SK-N-MC (cell line): Measurements from ENCODE around the gene NEK1.

Experiments used
- DNase-seq: peaks from one replicate; pipeline ENCODE4 v3.0.0-alpha.2; 2011; ENCODE audit warnings: low read depth, low spot score
- H3K27ac ChIP-seq: fragments of 200-600 bp; sonication (generic); 2 replicates; pipeline ENCODE4 v1.5.1; 2016; ENCODE audit warnings: mixed run types
- H3K36me3 ChIP-seq: fragments of 200-600 bp; sonication (generic); 2 replicates; pipeline ENCODE4 v1.6.1; 2017; ENCODE audit warnings: antibody characterized with exemption, low read length, mixed read lengths; ENCODE audit not compliant: insufficient read depth
- H3K4me3 ChIP-seq: fragments of 200-600 bp; sonication (generic); 2 replicates; pipeline ENCODE4 v1.5.1; 2016
- H3K9ac ChIP-seq: fragments of 200-600 bp; sonication (generic); 2 replicates; pipeline ENCODE4 v1.8.0; 2017; ENCODE audit warnings: mixed run types, mixed read lengths; ENCODE audit not compliant: insufficient read length
- H3K9me3 ChIP-seq: fragments of 200-600 bp; sonication (generic); 2 replicates; pipeline ENCODE4 v1.6.1; 2017; ENCODE audit warnings: low read depth, mild to moderate bottlenecking, antibody characterized with exemption, low read length, moderate library complexity, mixed read lengths
- EZH2 ChIP-seq: fragments of 200-600 bp; sonication (generic); IDR thresholded peaks from one replicate; pipeline ENCODE4 v1.6.1; 2017; ENCODE audit warnings: antibody characterized with exemption
- FOXP2 ChIP-seq: optimal IDR thresholded peaks from 2 replicates; pipeline ENCODE3; 2011; ENCODE audit warnings: mild to moderate bottlenecking, moderate library complexity; ENCODE audit not compliant: insufficient read depth; ENCODE audit errors: extremely low read length, control extremely low read depth
- POLR2AphosphoS5 ChIP-seq: IDR thresholded peaks from 2 replicates; pipeline ENCODE4 v1.6.1; 2012; ENCODE audit warnings: mild to moderate bottlenecking, low read depth, low read length, borderline replicate concordance

Gene NEK1

DNA sequence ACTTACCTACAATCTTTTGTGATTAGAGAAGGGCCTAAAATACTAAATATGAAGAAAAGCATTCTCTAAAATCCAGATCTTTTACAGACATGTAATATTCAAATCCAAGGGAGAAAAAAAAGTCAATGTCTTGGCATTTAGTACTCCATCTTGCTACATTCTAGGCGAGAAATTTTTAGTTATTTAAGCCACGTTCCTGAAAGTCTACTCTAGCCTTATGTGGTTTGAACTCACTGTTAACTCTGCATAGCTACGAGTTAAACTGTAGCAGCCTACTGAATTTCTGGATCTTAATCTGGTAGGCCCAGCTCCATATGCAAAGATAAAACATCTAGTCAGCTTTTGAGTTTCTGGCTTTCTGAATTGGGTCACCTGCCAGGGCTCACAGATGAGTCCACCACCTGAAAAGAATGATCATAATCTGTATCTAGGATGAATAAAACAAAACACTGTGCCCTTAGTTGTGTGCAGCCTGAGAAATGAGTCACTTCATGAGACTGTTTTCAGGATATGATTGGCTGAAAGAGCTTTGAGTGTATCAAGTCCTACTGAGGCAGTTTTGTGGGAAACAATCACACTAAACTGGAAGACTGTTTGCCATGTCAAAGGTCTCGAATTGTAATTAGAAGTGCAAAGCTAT is 3.2 kb upstream of the NEK1 start:
- no peak overlapping the region for H3K27ac ChIP-seq
- no peaks in the 10 kb centered on the region for H3K9me3 ChIP-seq
- no peaks in the 10 kb centered on the region for H3K36me3 ChIP-seq
- no peak overlapping the region for H3K9ac ChIP-seq
- H3K4me3 ChIP-seq = no peak overlapping the region
- TF ChIP-seq FOXP2 = no peak
- DNase-seq = no peak

- TF ChIP-seq FOXP2 (no peak), EZH2 (no peak), POLR2AphosphoS5 (no peak)
- peak overlapping the region; percentile 72 for H3K27ac ChIP-seq
- DNase-seq = no peak
- H3K36me3 ChIP-seq = peaks cover 6% of the 10 kb centered on the region
- peak overlapping the region; percentile 63 for H3K9ac ChIP-seq
- peak overlapping the region; percentile 99 for H3K4me3 ChIP-seq
- H3K9me3 ChIP-seq = no peaks in the 10 kb centered on the region
These were observed 782 bp upstream of the NEK1 start for GRCh38 chr4:169612871-169613859.

DNA sequence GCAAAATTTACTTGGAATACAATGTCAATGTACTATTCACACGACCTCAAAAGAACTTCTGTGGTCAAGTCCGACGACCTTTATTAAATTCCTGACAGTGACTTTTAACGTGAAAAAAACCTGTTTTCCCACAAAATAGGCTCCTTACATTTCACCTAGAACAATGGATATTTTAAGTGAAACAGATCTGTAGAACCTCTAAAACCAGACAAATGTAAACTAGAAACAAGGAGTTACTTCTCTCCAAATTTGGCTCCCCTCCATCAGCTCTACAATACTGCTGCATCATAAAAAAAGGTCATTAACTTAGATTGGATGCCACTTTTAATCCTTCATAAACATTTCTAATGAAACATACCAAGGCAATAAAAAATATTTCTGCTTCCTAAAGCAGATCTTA is 1.2 kb downstream of the NEK1 start:
- Histone ChIP-seq H3K9ac (peak overlapping the region; percentile 90), H3K4me3 (peak overlapping the region; percentile 99), H3K9me3 (no peaks in the 10 kb centered on the region), H3K27ac (no peak overlapping the region), H3K36me3 (peaks cover 12% of the 10 kb centered on the region)
- TF ChIP-seq POLR2AphosphoS5 = no peak
- no peak for TF ChIP-seq EZH2
- TF ChIP-seq FOXP2 = no peak
- no peak for DNase-seq

DNA sequence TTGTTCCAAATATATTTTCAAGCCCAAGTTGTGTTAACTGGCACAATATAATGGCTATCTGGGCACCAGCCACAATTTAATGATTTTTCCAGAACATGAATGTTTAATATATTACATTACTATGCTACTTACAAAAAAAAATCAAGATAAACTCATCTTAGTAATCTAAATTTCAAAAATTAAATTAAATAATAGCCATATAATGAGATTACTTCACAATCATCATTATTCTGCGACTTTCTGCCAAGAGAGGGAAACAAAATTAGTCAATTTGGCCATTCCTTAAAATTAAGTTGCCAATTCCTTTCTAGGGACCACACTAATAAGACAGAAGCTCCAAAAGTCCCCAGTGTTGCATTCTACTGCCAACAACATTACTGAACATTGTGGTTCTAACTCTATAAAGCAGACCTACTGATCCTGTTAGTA is 7.5 kb downstream of the NEK1 start:
- H3K27ac ChIP-seq = no peak overlapping the region
- H3K9ac ChIP-seq = no peak overlapping the region
- H3K4me3 ChIP-seq = no peak overlapping the region
- H3K9me3 ChIP-seq = no peaks in the 10 kb centered on the region
- DNase-seq = no peak
- TF ChIP-seq POLR2AphosphoS5 = no peak
- no peak for TF ChIP-seq FOXP2
- no peak for TF ChIP-seq EZH2
- peaks cover 21% of the 10 kb centered on the region for H3K36me3 ChIP-seq

DNA sequence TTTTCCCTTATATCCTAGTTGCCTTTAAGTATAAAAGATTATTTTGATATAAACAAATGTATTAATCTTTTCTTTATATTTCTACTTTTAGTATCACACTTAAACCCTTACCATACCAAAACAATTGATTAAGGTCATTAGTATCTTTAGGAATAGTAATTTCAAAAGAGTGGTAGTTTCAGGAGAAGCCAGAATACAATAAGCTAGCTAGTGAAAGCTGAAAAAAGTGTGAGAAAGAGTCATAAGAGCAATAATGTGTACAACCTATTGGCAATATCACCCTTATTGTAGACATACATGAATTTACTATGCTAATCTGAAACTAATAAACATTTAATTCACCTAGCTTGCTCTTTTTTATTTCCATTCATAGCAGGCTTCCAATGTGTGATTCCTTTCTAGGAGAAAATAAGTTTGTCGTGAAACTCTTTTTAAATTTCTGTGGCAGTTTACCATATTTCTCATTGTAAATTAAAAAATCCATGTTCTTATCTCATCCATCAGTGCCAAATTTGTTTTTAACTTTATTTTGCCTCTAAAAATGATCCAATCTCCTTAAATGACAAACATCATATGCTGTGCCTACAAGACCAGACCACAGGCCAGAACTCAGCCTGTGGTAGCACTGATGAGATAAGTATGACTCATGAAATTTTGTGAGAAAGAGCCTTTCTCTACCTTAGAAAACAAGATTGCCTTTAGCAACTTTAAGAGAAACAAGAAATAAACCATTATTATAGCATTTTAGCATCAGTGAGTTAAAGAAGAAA is 8.1 kb downstream of the NEK1 start:
- Histone ChIP-seq H3K27ac (no peak overlapping the region), H3K9me3 (no peaks in the 10 kb centered on the region), H3K4me3 (no peak overlapping the region), H3K9ac (no peak overlapping the region), H3K36me3 (peaks cover 21% of the 10 kb centered on the region)
- no peak for DNase-seq
- TF ChIP-seq FOXP2 = no peak
- no peak for TF ChIP-seq EZH2
- no peak for TF ChIP-seq POLR2AphosphoS5

DNA sequence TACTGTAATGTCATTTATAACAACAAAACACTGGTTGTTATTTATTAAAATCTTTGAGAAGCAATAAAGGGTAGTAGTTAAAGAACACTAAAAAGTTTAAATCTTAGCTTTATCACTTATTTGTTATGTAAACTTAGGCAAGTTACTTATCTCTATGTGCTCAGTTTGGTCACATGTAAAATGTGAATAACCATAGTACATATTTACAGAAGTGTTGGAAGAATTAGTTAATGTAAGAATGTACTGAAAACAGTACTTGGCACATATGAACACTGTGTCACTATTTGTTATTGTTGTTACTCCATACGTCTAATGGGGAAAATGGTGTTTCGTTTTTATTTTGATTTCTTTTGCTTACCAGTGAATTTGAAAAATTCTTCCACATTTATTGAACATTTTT is 9.1 kb downstream of the NEK1 start:
- Histone ChIP-seq H3K9me3 (no peaks in the 10 kb centered on the region), H3K4me3 (no peak overlapping the region), H3K9ac (no peak overlapping the region), H3K36me3 (peaks cover 16% of the 10 kb centered on the region), H3K27ac (no peak overlapping the region)
- no peak for DNase-seq
- TF ChIP-seq EZH2 (no peak), FOXP2 (no peak), POLR2AphosphoS5 (no peak)

- Histone ChIP-seq H3K4me3 (no peak overlapping the region), H3K9ac (no peak overlapping the region), H3K27ac (no peak overlapping the region), H3K36me3 (peaks cover 9% of the 10 kb centered on the region), H3K9me3 (no peaks in the 10 kb centered on the region)
- no peak for DNase-seq
- TF ChIP-seq FOXP2 = no peak
These were observed 11.2 kb downstream of the NEK1 start for GRCh38 chr4:169601016-169601771.

- Histone ChIP-seq H3K27ac (no peak overlapping the region), H3K9me3 (no peaks in the 10 kb centered on the region), H3K9ac (no peak overlapping the region), H3K36me3 (no peaks in the 10 kb centered on the region), H3K4me3 (no peak overlapping the region)
- DNase-seq = no peak
- TF ChIP-seq EZH2 (no peak), FOXP2 (no peak), POLR2AphosphoS5 (no peak)
These were observed 17.7 kb downstream of the NEK1 start for GRCh38 chr4:169594560-169595195.
